Hematopoietic multipotent progenitor cell treated with erythropoietin and hydrocortisone succinate and interleukin-3 and kit ligand, for 17 days (in vitro differentiated cells): ENCODE measurements around the gene MICU2.
A peak's percentile ranks its signal among the peaks of the same experiment; 100 is the strongest.

Experiments used
- DNase-seq: peaks from one replicate; pipeline ENCODE4 v3.0.0-alpha.2; 2015; ENCODE audit warnings: low spot score

The MICU2 gene

GRCh38 chr13:21544515-21544914 is 59.5 kb downstream of the MICU2 start:
- DNase-seq = no peak

GRCh38 chr13:21542563-21542962 is 61.4 kb downstream of the MICU2 start:
- DNase-seq = no peak

GRCh38 chr13:21541980-21542379 is 62.0 kb downstream of the MICU2 start:
- DNase-seq = no peak

- no peak for DNase-seq
Observed at GRCh38 chr13:21541271-21541670, 62.7 kb downstream of the MICU2 start.

GRCh38 chr13:21539687-21540086 is 64.3 kb downstream of the MICU2 start:
- no peak for DNase-seq

GRCh38 chr13:21538753-21539152 is 65.2 kb downstream of the MICU2 start:
- DNase-seq = no peak

GRCh38 chr13:21538280-21538679 is 65.7 kb downstream of the MICU2 start:
- no peak for DNase-seq

- no peak for DNase-seq
Observed at GRCh38 chr13:21537105-21537504, 66.9 kb downstream of the MICU2 start.

- DNase-seq = no peak
Observed at GRCh38 chr13:21534760-21535159, 69.2 kb downstream of the MICU2 start.

- no peak for DNase-seq
Observed at GRCh38 chr13:21531455-21531854, 72.5 kb downstream of the MICU2 start.

DNA sequence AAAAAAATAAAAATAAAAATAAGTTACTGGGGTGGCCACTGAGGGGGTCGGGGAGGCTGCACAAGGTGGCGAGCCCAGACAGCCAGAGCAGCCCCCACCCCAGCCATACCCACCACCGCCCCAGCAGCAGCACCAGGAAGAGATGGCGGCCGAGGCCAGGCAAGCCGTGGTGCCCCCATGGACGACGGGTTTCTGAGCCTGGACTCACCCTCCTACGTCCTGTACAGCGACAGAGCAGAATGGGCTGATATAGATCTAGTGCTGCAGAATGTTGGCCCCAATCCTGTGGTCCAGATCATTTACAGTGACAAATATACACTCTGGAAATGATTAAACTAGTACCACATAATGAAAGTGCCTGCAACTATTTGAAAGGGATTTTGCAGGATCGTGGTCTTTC is 73.3 kb downstream of the MICU2 start:
- DNase-seq = no peak

DNA sequence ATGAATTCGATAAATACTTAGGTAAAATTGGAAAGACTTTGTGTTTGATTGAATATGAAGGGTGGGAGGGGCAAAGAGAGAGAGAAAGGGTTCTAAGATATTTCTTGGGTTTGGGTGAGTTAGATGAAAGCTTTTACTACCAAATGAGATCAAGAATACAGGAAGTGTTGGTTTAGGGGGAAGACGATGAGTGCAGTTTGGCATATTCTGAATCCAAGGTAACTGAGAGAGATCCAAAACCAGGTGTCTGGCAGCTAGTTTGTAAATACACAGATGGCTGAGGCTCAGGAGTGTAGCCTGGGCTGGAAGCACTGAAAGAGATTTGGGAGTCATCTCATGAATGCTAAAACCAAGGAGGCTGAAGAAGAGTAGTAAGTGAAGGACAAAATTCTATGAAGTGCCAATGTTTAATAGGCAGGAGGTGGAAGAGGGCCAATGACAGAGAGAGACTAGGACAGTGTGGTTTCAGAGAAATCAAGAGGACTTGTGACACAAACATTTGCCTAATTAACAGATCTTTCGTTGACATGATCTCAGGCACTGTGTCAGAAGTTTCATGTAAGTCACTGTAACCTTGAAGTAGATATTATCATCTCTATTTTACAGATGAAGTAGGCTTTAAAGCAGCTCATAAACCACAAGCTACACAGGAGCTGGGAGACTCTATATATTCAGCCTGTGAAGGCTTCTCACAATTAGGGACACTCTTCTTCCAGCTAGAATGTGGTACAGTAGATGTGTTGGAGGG is 74.7 kb downstream of the MICU2 start:
- no peak for DNase-seq

- DNase-seq = no peak
Observed at GRCh38 chr13:21528616-21529015, 75.4 kb downstream of the MICU2 start.

DNA sequence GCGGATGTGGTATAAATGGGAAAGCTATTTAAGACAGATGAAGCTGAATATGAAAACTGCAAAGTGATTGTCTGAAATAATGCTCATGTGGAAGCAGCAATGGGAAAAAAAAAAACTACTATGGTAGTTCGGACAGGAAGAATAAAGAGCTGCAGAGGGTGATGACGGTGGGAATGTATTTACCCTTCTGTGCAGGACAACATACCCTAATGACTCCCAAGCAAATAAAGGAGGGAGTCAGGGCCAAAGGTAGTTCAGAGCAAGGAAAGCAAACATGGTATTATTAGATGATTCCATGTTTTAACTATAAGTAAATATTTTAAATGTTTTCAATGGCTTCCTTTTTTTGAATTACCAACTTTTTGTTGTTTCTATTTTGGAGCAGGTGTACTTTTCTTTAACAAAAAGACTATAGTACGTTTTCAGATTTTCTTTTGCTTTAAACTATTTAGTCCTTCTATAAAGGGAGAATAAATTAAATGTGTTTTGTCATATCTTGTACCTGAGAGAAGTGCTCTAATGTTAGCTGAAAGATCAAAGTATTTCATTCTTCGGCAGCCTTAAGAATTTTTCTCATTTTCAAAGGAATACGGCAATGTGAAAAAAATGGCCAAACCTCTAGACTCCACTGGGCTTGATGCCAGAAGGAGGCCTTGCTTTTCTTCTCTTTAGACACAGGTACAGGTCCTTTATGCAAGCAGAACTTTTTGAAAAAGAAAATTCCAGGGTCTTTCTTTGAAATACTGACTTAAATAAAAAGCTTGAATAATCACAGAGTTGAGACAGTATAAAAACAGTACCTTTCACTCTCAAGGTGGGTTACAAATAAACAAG is 77.0 kb downstream of the MICU2 start:
- no peak for DNase-seq

- DNase-seq = peak; percentile 58
Observed at GRCh38 chr13:21522847-21523246, 81.1 kb downstream of the MICU2 start.

GRCh38 chr13:21522130-21522529 is 81.8 kb downstream of the MICU2 start:
- no peak for DNase-seq

GRCh38 chr13:21518617-21519144 is 85.3 kb downstream of the MICU2 start:
- DNase-seq = no peak

DNA sequence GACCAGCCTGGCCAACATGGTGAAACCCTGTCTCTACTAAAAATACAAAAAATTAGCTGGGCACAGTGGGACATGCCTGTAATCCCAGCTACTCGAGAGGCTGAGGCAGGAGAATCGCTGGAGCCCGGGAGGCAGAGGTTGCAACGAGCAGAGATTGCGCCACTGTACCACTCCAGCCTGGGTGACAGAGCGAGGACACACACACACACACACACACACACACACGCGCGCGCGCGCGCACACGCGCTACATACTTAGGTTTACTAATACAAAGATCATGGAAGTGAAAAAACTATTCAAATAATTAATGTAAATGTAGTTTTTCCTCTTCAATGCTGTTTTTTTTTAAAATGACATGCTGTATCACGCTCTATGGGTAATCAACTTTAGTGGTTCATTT is 86.4 kb downstream of the MICU2 start:
- DNase-seq = no peak

DNA sequence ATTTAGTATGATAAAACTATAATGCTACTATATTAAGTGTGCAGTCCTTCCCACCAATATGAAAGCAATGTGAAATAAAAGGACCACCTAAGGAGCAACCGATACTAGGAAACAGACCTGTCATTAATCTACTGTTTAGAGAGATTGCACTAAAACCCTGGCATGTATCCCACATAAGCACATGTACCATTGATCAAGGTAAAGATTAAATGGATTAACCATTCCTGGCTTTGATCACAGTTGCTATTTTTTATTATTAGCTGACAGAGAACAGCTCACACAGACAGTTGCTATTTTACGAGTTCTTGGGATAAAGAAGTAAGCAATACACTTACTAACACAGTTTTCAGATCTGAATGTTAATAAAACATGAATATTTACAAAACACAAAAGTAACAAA is 87.2 kb downstream of the MICU2 start:
- DNase-seq = no peak

GRCh38 chr13:21511849-21512248 is 92.1 kb downstream of the MICU2 start:
- DNase-seq = no peak

DNA sequence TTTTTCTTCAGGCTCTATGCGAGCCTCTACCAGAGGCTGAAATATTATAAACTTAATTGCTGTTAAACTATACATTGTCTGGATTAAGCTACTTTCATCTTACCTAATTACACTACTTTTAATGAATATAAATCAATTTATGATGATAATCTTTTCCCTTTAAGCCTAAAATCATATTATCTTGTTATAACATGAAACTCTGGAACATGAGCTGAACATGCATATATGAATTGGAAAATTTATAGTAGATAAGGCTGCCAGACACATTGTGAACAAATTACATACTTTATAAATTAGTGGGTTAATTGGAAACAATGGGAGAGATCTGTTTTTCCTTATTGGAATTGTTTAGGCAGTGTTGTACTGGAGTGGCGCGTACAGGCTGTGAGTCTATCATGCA is 99.6 kb downstream of the MICU2 start:
- DNase-seq = no peak

GRCh38 chr13:21501686-21502085 is 102.3 kb downstream of the MICU2 start:
- no peak for DNase-seq

DNA sequence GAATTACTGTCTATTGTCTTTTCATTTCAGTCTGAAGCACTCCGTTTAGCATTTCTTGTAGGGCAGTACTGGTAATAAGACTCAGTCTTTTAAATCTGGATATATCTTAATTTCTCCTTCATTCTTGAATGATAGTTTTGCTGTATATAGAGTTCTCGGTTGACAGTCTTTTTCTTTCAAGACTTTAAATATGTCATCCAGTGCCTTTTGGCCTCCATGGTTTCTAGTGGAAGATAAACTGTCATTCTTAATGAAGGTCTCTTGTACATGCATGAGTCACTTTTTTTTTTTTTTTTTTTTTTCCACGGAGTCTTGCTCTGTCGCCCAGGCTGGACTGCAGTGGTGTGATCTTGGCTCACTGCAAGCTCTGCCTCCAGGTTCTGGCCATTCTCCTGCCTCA is 117.6 kb downstream of the MICU2 start:
- DNase-seq = no peak
